Measurements from ENCODE around the gene ABCA2.

Gene ABCA2

DNA sequence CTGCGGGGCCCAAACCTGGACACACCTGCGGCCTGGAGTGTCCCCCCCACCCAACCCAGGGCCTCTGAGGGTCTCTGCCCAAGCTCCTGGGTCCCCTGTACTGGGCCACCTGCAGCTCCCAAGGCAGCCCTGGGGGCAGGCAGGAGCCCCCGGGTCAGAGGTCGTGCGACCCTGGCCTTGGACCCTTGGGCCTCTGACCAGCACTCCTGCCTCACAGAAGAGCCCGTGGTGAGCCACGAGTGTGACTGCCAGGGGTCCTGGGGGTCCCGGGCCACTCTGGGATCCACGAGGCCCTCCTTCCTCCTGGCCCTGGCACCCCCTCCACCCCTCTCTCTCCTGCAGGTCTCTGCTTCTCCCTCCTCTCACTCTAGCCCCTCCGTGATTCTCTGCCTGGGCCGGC, 55.7 kb downstream of the ABCA2 start:
- Mint-ChIP-seq H3K9me3 (no peaks in the 10 kb centered on the region), H3K4me1 (no peaks in the 10 kb centered on the region), H3K27me3 (peaks cover 72% of the 10 kb centered on the region), H3K27ac (no peak overlapping the region), H3K36me3 (no peaks in the 10 kb centered on the region), H3K4me3 (no peak overlapping the region)
- ATAC-seq: no peak

DNA sequence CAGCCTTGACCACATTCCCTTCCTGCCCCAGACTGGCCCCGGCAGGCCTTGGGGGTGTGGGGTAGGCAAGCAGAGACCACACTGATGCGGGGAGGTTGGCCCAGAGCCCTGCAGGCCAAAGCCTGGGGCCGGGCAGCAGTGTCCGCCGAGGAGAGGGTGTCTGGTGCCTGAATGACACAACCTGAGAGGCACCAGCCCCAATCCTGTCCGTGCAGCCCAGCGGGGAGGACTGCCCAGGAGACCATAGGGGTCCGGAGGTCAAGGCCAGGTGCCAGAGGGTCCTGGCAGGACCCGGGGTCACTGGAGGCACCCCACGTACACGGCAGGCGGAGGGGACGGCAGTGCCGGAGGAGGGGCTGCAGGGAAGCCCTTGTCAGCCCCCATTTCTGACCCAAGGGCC, 56.3 kb downstream of the ABCA2 start:
- Mint-ChIP-seq H3K36me3 (no peaks in the 10 kb centered on the region), H3K27ac (no peak overlapping the region), H3K9me3 (no peaks in the 10 kb centered on the region), H3K4me1 (no peaks in the 10 kb centered on the region), H3K27me3 (peaks cover 72% of the 10 kb centered on the region), H3K4me3 (no peak overlapping the region)
- no peak for ATAC-seq

DNA sequence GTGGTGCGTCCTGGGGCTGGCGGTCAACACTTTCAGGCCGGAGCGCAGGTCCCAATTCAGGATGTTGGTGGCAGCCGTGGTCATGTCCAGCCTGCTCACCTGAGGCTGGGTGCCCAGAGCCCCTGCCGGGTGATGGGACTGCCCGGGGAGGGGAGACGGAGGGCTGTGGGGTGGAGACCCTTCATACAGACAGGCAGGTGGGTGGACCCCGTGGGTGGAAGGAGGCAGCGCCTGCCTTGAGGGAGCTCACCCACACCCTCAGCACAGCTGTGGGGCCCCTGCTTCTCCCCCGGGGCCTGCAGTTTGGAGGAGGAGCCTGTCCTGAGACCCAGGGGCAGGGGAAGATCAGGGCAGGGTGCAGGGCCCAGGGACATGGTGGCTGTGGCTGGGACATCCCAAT, 57.7 kb downstream of the ABCA2 start:
- H3K36me3 Mint-ChIP-seq: no peaks in the 10 kb centered on the region
- H3K9me3 Mint-ChIP-seq: no peaks in the 10 kb centered on the region
- H3K4me1 Mint-ChIP-seq: peaks cover 10% of the 10 kb centered on the region
- H3K27me3 Mint-ChIP-seq: peaks cover 73% of the 10 kb centered on the region
- H3K27ac Mint-ChIP-seq: no peak overlapping the region
- H3K4me3 Mint-ChIP-seq: no peak overlapping the region
- ATAC-seq: no peak

DNA sequence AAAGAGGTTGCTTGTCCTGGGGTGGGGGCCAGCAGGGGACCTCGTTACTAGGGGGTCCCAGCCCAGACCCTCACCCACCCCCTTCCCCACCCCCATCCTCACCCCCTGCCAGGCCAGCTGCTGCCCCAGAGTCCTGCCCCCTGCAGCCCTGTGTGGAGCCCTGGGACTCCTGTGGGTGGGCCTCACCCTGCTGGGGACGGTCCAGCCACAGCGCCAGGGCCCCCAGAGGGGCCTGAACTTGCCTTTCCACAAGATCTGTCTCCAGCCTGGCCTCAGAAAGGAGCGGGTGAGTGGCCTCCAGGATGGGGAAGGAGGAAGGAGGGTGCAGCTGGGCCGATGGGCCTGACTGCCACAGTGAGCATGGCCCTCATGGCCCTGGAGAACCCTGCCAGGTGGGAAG, 58.3 kb downstream of the ABCA2 start:
- H3K27me3 Mint-ChIP-seq: peaks cover 68% of the 10 kb centered on the region
- H3K4me1 Mint-ChIP-seq: peaks cover 10% of the 10 kb centered on the region
- no peak overlapping the region for H3K27ac Mint-ChIP-seq
- H3K4me3 Mint-ChIP-seq: no peak overlapping the region
- ATAC-seq: no peak
- no peaks in the 10 kb centered on the region for H3K36me3 Mint-ChIP-seq
- no peaks in the 10 kb centered on the region for H3K9me3 Mint-ChIP-seq

DNA sequence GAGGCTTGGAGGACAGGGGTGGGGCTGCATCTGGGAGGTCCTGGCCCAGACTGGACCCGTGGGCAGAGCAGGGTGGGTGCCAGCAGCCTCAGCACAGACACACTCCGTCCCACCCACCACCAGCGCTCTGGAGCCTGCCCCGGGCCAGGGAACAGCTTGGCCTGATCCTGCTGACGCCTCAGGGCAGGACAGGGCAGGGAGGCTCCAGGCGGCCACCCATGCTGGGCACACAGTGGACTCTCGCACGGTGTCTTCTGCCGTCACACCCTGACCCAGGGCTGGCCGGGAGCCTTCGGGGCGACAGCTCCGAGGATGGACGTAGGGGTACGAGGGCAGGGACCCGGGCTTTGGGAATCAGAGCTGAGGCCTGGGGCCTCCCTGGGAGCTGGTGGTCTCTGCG, 58.9 kb downstream of the ABCA2 start:
- H3K4me1 Mint-ChIP-seq: peaks cover 10% of the 10 kb centered on the region
- no peaks in the 10 kb centered on the region for H3K9me3 Mint-ChIP-seq
- no peak overlapping the region for H3K4me3 Mint-ChIP-seq
- H3K27me3 Mint-ChIP-seq: peaks cover 68% of the 10 kb centered on the region
- H3K27ac Mint-ChIP-seq: no peak overlapping the region
- ATAC-seq: no peak
- no peaks in the 10 kb centered on the region for H3K36me3 Mint-ChIP-seq

DNA sequence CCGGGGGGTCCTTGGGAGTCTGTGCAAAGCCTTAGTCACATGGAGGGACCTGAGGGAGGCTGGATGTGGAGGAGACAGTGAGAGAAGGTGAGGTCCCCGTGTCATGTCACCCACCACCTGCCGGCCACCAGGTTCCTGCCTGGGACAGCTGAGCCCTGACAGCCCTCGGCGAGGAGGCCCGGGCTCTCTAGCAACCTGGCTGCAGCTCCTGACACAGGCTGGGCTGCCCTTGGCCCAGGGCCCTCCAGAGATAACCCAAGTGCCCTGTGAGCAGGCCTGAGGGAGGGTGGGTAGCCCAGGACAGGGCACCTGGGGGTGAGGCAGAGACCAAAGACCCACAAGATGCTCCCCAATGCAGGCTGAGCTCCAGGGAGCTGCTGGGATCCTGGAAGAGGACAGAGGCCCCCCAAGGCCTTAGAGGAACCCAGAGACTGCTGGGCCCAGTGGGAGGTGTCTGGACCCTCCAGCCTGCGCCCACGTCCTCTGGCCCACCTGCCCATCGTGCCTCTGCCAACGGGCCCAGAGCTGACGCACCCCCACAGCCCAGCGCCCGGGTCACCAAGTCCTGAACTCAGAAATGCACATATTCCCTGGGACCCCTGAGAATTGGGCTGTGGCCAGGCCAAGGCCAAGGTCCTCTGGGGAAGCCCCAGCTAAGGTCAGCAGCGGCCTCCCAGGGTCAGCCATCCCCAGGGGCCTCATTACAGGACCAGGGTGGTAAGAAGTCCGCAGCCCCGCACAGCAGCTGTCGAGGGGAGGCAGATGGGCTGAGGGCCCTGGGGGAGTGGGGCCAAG, 59.5 kb downstream of the ABCA2 start:
- H3K27me3 Mint-ChIP-seq: peaks cover 68% of the 10 kb centered on the region
- no peak overlapping the region for H3K4me3 Mint-ChIP-seq
- peaks cover 10% of the 10 kb centered on the region for H3K4me1 Mint-ChIP-seq
- no peak overlapping the region for H3K27ac Mint-ChIP-seq
- H3K36me3 Mint-ChIP-seq: no peaks in the 10 kb centered on the region
- no peak for ATAC-seq
- H3K9me3 Mint-ChIP-seq: no peaks in the 10 kb centered on the region

DNA sequence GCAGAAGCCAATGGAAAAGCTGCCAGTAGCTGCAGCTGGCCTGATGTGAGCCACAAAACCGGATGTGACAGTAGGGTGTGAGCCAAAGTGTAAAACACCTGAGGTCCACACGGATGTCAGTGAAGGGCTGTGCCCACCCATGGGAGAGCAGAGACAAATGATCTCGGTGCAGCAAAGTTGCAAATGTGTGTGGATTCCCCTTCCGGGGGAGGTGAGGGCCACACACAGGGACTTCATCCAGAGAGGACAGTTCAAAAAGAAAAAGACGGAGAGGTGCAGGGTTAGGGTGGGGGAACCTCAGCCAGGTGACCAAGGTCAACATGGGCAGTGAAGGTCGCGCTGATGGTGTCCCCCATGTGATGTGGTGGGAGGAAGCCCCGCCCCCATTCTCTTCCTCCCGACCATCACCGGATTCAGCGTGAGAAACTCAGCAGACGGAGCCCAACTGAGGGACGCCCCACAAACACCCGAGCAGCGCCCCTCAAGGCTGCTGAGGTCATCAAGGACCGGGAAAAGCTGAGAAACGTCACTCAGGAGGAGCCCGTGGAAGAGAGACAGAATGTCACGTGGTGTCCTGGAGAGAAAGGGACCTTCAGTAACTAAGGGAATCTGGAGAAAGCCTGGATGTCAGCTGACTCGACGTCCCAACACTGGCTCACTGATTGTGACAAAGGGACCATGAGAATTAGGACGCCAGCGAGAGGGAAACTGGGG, 62.1 kb downstream of the ABCA2 start:
- H3K4me1 Mint-ChIP-seq: peaks cover 10% of the 10 kb centered on the region
- H3K9me3 Mint-ChIP-seq: no peaks in the 10 kb centered on the region
- H3K36me3 Mint-ChIP-seq: no peaks in the 10 kb centered on the region
- no peak overlapping the region for H3K27ac Mint-ChIP-seq
- no peak for ATAC-seq
- H3K27me3 Mint-ChIP-seq: peaks cover 52% of the 10 kb centered on the region
- H3K4me3 Mint-ChIP-seq: peak overlapping the region; percentile 29

DNA sequence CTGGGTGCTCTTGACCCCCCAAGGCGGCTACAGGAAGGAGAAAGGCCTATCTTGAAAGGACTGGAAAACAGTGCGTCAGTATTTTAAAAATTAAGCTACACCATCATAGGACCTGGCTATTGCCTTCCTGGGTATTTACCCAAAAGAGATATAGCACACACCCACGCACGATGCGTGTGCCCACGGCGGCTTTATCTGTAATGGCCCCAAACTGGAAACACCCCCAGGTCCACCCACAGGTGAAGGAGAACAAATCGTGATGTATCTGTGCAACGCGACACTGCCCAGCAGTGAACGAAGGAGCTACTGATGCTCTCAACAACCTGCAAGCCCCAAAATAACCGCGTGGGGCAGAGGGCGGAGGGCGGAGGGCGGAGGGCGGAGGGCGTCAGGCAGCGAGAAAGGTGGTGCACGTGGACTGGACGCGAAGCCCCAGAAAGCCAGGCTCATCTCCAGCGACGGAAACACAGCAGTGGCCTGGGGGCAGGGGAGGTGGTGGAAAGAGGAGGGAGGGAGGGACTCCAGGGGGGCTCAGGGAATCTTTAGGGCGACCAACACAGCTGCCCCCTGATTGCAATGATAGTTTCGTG, 63.1 kb downstream of the ABCA2 start:
- Mint-ChIP-seq H3K4me1 (peaks cover 10% of the 10 kb centered on the region), H3K9me3 (no peaks in the 10 kb centered on the region), H3K27me3 (peaks cover 42% of the 10 kb centered on the region), H3K4me3 (no peak overlapping the region), H3K36me3 (no peaks in the 10 kb centered on the region), H3K27ac (no peak overlapping the region)
- ATAC-seq: no peak

DNA sequence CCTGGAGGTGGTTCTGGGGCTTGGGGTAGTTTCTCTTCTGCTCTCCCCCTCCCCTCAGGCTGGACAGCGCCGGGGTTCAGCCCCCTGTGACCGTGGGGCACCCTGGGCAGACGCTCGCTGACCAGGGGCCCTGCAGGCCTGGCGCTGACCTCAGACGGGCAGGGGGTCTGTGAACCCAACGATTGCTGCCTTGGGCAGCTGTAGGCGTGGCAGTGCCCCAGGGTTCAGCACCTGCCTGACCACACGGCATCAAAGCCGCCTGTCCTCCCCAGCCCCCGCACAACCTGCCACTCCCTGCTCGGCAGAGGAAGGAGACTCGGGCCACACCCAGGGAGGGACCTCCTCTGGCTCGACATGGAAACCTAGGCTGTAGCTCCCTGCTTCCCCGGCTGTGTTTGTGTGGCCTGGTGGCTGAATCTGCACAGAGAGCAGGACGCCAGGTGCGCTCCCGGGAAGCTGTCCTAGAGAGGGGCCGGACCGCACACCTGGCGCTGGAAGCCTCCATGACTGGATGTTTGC, 63.8 kb downstream of the ABCA2 start:
- H3K9me3 Mint-ChIP-seq: no peaks in the 10 kb centered on the region
- H3K27me3 Mint-ChIP-seq: peaks cover 37% of the 10 kb centered on the region
- peaks cover 10% of the 10 kb centered on the region for H3K4me1 Mint-ChIP-seq
- no peaks in the 10 kb centered on the region for H3K36me3 Mint-ChIP-seq
- no peak overlapping the region for H3K27ac Mint-ChIP-seq
- no peak overlapping the region for H3K4me3 Mint-ChIP-seq
- ATAC-seq: no peak

DNA sequence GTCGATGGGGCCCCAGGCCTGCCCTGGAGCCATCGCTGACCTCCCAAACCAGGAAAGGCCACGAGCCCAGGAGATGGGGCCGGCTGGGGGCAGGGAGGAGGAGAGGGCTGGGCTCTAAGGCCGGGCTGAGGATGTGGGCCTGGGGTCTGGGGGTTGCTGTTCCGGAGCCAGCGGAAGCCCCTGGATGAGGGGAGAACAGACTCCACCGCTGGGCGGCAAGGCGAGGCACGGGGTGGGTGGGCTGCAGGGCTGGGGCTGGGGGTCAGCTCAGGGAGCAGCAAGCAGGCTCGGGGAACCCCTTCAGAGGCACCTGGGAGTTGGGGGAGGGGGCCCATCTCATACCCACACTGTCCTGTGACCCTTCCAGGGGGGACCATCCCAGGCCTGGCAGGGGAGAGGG, 64.3 kb downstream of the ABCA2 start:
- Mint-ChIP-seq H3K27me3 (peaks cover 37% of the 10 kb centered on the region), H3K9me3 (no peaks in the 10 kb centered on the region), H3K4me3 (no peak overlapping the region), H3K36me3 (no peaks in the 10 kb centered on the region), H3K4me1 (peaks cover 10% of the 10 kb centered on the region), H3K27ac (no peak overlapping the region)
- ATAC-seq: no peak

DNA sequence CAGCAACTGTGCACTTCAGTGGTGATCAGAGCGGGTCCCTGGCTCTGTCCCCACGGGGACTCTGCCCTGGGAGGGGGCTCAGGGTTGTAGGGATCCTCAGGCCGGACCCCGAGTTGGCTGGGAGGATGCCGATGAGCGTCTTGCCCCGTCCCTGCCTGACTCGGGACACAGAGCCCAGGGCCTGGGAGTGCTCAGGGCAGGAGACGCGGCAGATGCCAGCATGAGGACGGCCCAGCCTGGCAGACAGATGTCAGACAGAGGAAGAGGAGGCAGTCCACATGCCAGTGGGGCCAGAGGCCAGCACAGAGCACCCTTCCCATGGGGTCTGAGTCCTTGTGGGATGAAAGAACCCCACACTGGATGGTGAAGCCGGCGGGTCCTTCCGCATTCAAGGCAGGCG, 64.7 kb downstream of the ABCA2 start:
- Mint-ChIP-seq H3K4me1 (peaks cover 10% of the 10 kb centered on the region), H3K9me3 (no peaks in the 10 kb centered on the region), H3K4me3 (no peak overlapping the region), H3K27me3 (peaks cover 37% of the 10 kb centered on the region), H3K36me3 (no peaks in the 10 kb centered on the region), H3K27ac (no peak overlapping the region)
- no peak for ATAC-seq

DNA sequence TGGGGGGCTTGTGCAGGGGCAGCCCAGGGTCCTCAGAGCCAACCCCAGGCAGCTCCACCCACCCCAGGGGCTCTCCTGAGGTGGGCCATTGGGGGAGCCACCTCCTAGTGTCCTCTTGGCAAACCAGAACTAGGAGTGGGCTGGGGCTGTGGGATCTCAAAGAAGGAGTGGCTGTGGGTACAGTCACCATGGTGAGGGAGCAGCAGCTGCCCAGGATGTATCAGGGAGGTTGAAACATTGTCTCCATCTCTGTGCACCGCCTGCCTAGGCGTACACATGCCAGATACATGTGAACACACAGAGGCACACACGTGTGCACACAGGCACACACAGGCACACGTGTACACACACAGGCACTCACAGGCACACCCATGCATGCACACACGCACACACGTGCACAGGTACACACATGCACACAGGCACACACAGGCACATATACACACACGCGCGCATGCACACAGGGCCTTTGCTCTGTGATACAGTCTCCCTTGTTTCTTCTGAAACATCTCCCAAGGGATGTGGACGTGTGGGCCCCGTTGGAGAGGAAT, 65.3 kb downstream of the ABCA2 start:
- Mint-ChIP-seq H3K4me1 (peaks cover 10% of the 10 kb centered on the region), H3K4me3 (no peak overlapping the region), H3K36me3 (no peaks in the 10 kb centered on the region), H3K9me3 (no peaks in the 10 kb centered on the region), H3K27ac (no peak overlapping the region), H3K27me3 (peaks cover 34% of the 10 kb centered on the region)
- ATAC-seq: no peak

DNA sequence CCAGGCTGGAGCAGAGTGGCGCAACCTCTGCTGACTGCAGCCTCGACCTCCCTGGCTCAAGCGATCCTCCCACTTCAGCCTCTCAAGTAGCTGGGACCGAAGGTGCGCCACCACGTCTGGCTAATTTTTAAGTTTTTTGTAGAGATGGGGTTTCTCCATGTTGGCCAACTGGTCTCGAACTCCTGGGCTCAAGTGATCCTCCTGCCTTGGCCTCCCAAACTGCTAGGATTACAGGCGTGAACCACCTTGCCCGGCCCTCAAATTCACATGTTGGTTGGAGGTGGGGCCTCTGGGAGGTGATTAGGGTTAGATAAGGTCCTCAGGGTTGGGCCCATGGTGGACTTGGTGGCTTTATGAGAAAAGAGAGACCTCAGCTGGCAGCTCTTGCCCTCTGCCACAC, 65.9 kb downstream of the ABCA2 start:
- H3K36me3 Mint-ChIP-seq: no peaks in the 10 kb centered on the region
- ATAC-seq: no peak
- H3K4me3 Mint-ChIP-seq: no peak overlapping the region
- H3K27ac Mint-ChIP-seq: no peak overlapping the region
- H3K9me3 Mint-ChIP-seq: no peaks in the 10 kb centered on the region
- H3K27me3 Mint-ChIP-seq: peaks cover 28% of the 10 kb centered on the region
- H3K4me1 Mint-ChIP-seq: peaks cover 10% of the 10 kb centered on the region

DNA sequence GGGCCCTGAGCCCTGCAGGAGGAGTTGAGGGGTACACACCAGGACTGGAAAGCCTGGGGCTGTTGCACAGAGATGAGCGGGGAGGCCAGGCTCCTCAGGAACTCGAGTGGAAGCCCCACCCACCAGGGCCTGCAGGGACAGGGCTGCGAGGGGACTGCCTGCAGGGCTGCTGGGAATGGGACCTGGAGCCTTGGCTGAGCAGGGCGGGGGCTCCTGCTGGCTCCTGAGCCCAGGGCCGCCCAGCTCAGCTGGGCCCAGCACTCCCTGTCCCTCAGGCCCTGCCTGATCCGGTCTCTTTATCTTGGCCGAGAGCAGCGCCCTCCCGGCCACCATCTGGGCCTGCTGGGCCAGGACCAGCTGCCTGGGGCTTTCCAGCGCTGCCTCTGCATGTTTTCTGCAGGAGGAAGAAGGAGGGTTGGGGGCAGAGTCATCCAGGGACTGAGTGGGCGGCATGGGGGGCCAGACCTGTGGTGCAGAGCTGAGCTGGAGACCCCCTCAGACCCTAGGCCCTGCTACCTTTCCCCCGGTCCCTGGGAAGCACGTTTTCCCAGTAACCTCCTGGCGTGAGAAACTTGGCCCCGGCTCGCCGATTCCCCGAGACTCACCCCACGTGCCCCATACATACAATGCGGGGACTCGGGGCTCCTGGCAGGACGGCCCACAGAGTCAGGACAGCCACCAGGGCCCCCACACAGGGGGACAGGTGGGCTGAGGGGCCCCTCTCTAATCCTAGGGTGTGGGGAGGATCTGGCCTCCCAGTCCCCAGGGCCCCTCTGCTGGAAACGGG, 66.6 kb downstream of the ABCA2 start:
- Mint-ChIP-seq H3K27me3 (peaks cover 30% of the 10 kb centered on the region), H3K27ac (no peak overlapping the region)

DNA sequence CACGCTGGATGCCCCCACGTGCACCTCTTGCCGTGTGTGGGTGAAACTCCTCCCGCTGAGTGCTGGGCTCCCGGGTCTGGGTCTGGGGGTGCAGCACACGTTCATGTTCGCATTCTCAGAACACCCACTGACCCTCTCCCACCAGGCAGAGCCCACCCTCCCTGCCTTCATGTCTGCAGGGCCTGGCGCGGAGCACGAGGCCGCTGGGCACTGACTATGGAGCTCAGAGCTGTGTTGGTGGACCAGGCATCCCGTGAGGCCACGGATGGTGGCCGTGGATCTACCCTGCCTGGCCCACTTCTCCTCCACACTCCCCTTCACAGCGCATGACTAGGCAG, 67.1 kb downstream of the ABCA2 start:
- Mint-ChIP-seq H3K4me1 (peaks cover 5% of the 10 kb centered on the region), H3K4me3 (no peak overlapping the region), H3K9me3 (peaks cover 5% of the 10 kb centered on the region), H3K36me3 (peaks cover 6% of the 10 kb centered on the region), H3K27me3 (peaks cover 30% of the 10 kb centered on the region), H3K27ac (no peak overlapping the region)
- no peak for ATAC-seq

More for the DNA sequence above, 66.6 kb downstream of the ABCA2 start:
- H3K4me1 Mint-ChIP-seq: peaks cover 10% of the 10 kb centered on the region
- peaks cover 5% of the 10 kb centered on the region for H3K36me3 Mint-ChIP-seq
- H3K9me3 Mint-ChIP-seq: peaks cover 4% of the 10 kb centered on the region
- H3K4me3 Mint-ChIP-seq: no peak overlapping the region
- ATAC-seq: no peak
